WTC11 (cell line): ENCODE results near the gene PALD1. TPM values are rescaled to one million over a fixed set of nuclear protein-coding genes. Genes with fewer than 3 reads are reported as not detected.
A peak's percentile ranks its signal among the peaks of the same experiment; 100 is the strongest.

ENCODE experiments used
- ATAC-seq: fragments of 200-7000 bp; cut with Tn5 transposase; 2 replicates; pipeline ENCODE4 v1.10.0; 2021; ENCODE audit warnings: mild to moderate bottlenecking, moderate library complexity
- CTCF ChIA-PET: fragments of 300-600 bp; sonication (Branson Sonifier 250); formaldehyde crosslinking; loops from one replicate; lab custom pipeline; 2021; ENCODE audit warnings: antibody characterized with exemption; lab: Charles Lee
- POLR2A ChIA-PET: fragments of 350-600 bp; sonication (Branson Sonifier 250); formaldehyde crosslinking; loops from one replicate; lab custom pipeline; 2021; ENCODE audit warnings: antibody characterized with exemption; lab: Charles Lee
- DNase-seq: peaks from one replicate; pipeline ENCODE4 v3.0.0; 2021; ENCODE audit warnings: low spot score
- H3K27ac Mint-ChIP-seq: 2 replicates; pipeline ENCODE4 v1.8.0; 2021; ENCODE audit warnings: mixed read lengths
- H3K27me3 Mint-ChIP-seq: 2 replicates; pipeline ENCODE4 v1.8.0; 2021; ENCODE audit warnings: low read depth, mild to moderate bottlenecking, moderate library complexity, mixed read lengths
- H3K36me3 Mint-ChIP-seq: 2 replicates; pipeline ENCODE4 v1.8.0; 2021; ENCODE audit warnings: mixed read lengths
- H3K4me1 Mint-ChIP-seq: 2 replicates; pipeline ENCODE4 v1.8.0; 2022; ENCODE audit warnings: mixed read lengths
- H3K4me3 Mint-ChIP-seq: 2 replicates; pipeline ENCODE4 v1.8.0; 2021; ENCODE audit warnings: mild to moderate bottlenecking, moderate library complexity, mixed read lengths
- H3K9me3 Mint-ChIP-seq: 2 replicates; pipeline ENCODE4 v1.8.0; 2021; ENCODE audit warnings: mixed read lengths
- ARID4B ChIP-seq: sonication (generic); formaldehyde crosslinking; IDR thresholded peaks from 2 replicates; pipeline ENCODE4 v1.8.0; 2023; ENCODE audit warnings: missing genetic modification reagents, mild to moderate bottlenecking, borderline replicate concordance
- ELF4 ChIP-seq: sonication (generic); formaldehyde crosslinking; IDR thresholded peaks from 2 replicates; pipeline ENCODE4 v1.8.1; 2022; ENCODE audit warnings: low read depth, mild to moderate bottlenecking, moderate library complexity, missing genetic modification reagents
- ESRRA ChIP-seq: sonication (generic); formaldehyde crosslinking; IDR thresholded peaks from 2 replicates; pipeline ENCODE4 v1.8.1; 2022; ENCODE audit warnings: mild to moderate bottlenecking, missing genetic modification reagents, borderline replicate concordance
- FOXJ3 ChIP-seq: sonication (generic); formaldehyde crosslinking; IDR thresholded peaks from 2 replicates; pipeline ENCODE4 v1.9.0; 2021; ENCODE audit warnings: missing genetic modification reagents, mild to moderate bottlenecking, borderline replicate concordance
- FOXP1 ChIP-seq: sonication (generic); formaldehyde crosslinking; IDR thresholded peaks from 2 replicates; pipeline ENCODE4 v1.8.0; 2022; ENCODE audit warnings: missing genetic modification reagents, mild to moderate bottlenecking, moderate library complexity, borderline replicate concordance
- MAX ChIP-seq: sonication (generic); formaldehyde crosslinking; IDR thresholded peaks from 2 replicates; pipeline ENCODE4 v1.8.0; 2022; ENCODE audit warnings: mild to moderate bottlenecking, missing genetic modification reagents
- MXD4 ChIP-seq: fragments of 250-450 bp; sonication (Bioruptor Pico); IDR thresholded peaks from 2 replicates; pipeline ENCODE4 v1.8.0; 2021; ENCODE audit warnings: mild to moderate bottlenecking, moderate library complexity, borderline replicate concordance
- NFATC4 ChIP-seq: fragments of 250-450 bp; sonication (Bioruptor Pico); IDR thresholded peaks from 2 replicates; pipeline ENCODE4 v1.9.0; 2021; ENCODE audit warnings: mild to moderate bottlenecking
- PRDM15 ChIP-seq: sonication (generic); formaldehyde crosslinking; IDR thresholded peaks from 2 replicates; pipeline ENCODE4 v1.8.0; 2022; ENCODE audit warnings: missing genetic modification reagents
- PRRX2 ChIP-seq: fragments of 250-450 bp; sonication (Bioruptor Pico); IDR thresholded peaks from 2 replicates; pipeline ENCODE4 v1.8.0; 2021; ENCODE audit warnings: mild to moderate bottlenecking
- ZBTB21 ChIP-seq: sonication (generic); formaldehyde crosslinking; IDR thresholded peaks from 2 replicates; pipeline ENCODE4 v1.8.1; 2023; ENCODE audit warnings: mild to moderate bottlenecking, missing genetic modification reagents, borderline replicate concordance
- ZMAT4 ChIP-seq: fragments of 250-450 bp; sonication (Bioruptor Pico); IDR thresholded peaks from 2 replicates; pipeline ENCODE4 v1.9.0; 2021; ENCODE audit warnings: mild to moderate bottlenecking
- ZNF219 ChIP-seq: sonication (generic); formaldehyde crosslinking; IDR thresholded peaks from 2 replicates; pipeline ENCODE4 v1.8.0; 2023; ENCODE audit warnings: missing genetic modification reagents, mild to moderate bottlenecking, borderline replicate concordance
- ZNF263 ChIP-seq: sonication (generic); formaldehyde crosslinking; IDR thresholded peaks from 2 replicates; pipeline ENCODE4 v1.8.1; 2022; ENCODE audit warnings: low read depth, mild to moderate bottlenecking, moderate library complexity, missing genetic modification reagents
- ZNF317 ChIP-seq: sonication (generic); formaldehyde crosslinking; IDR thresholded peaks from 2 replicates; pipeline ENCODE4 v1.8.1; 2023; ENCODE audit warnings: low read depth, mild to moderate bottlenecking, moderate library complexity, missing genetic modification reagents, borderline replicate concordance
- ZNF671 ChIP-seq: fragments of 250-450 bp; sonication (Bioruptor Pico); IDR thresholded peaks from 2 replicates; pipeline ENCODE4 v1.8.0; 2021; ENCODE audit warnings: mild to moderate bottlenecking
- total RNA-seq: library from RNA; stranded (reverse); gene quantifications from 3 replicates; pipeline ENCODE4 v1.2.3, GENCODE V29; 2021

PALD1 gene
- total RNA-seq, 1 experiment from 2014 or later: 43.6 TPM

GRCh38 chr10:70441161-70441894 lies 37.2 kb upstream of the PALD1 start, which contains the start of gene NODAL (continued):
- peak; percentile 54; the same call in 1 of the 2 replicates for TF ChIP-seq FOXP1 (CRISPR knock-in tag)
- peak; percentile 60 for TF ChIP-seq PRDM15
- peak; percentile 53; the same call in 1 of the 2 replicates for TF ChIP-seq ZNF219 (CRISPR knock-in tag)
- no peak for TF ChIP-seq FOXJ3
- no peak for TF ChIP-seq PRRX2
- TF ChIP-seq ELF4 (CRISPR knock-in tag): no peak
- 0 out of 2 replicates have a peak, but pooled peaks have one; percentile 11 for TF ChIP-seq ARID4B (CRISPR knock-in tag)
- TF ChIP-seq ESRRA (CRISPR knock-in tag): no peak
- no peak for TF ChIP-seq ZNF317 (CRISPR knock-in tag)
- no peak for TF ChIP-seq ZMAT4
- TF ChIP-seq NFATC4 (CRISPR knock-in tag): no peak
- 0 out of 2 replicates have a peak, but pooled peaks have one; percentile 18 for TF ChIP-seq ZBTB21 (CRISPR knock-in tag)
- no peak for TF ChIP-seq ZNF671 (CRISPR knock-in tag)

- no peaks in the 10 kb centered on the region for H3K9me3 Mint-ChIP-seq
- H3K4me1 Mint-ChIP-seq: peaks cover 74% of the 10 kb centered on the region
- peaks cover 6% of the 10 kb centered on the region for H3K36me3 Mint-ChIP-seq
- TF ChIP-seq ZNF263: peak; percentile 32; the same call in 1 of the 2 replicates
- no peak for TF ChIP-seq MAX (CRISPR knock-in tag)
- TF ChIP-seq MXD4: no peak
- peak; percentile 20 for ATAC-seq
- peak; percentile 55 for DNase-seq
- peak overlapping the region; percentile 95 for H3K27ac Mint-ChIP-seq
- ChIA-PET CTCF (interaction anchor here (0.6 to 2.4 kb wide), 15 partner anchors 11 to 296 kb away, joined by 3 to 19 read pairs (median 4); partner anchors contain the start of genes EIF4EBP2 and TYSND1), POLR2A (interaction anchor here (0.8 to 1.7 kb wide), 6 partner anchors 13 to 54 kb away, joined by 3 to 16 read pairs (median 5); partner anchors contain the start of genes EIF4EBP2 and PALD1)
- H3K27me3 Mint-ChIP-seq: peaks cover 19% of the 10 kb centered on the region
- H3K4me3 Mint-ChIP-seq: peak overlapping the region; percentile 77
Observed at GRCh38 chr10:70441895-70442309, 36.7 kb upstream of the PALD1 start.
